ENCODE data around the gene CAMK2B.

GRCh38 chr7:44307905-44308595, 17.3 kb downstream of the CAMK2B start:
- TF ChIP-seq CTCF (IDR thresholded peaks at IDR 0.05) (no peak), POLR2A (IDR thresholded peaks at IDR 0.05) (no peak)

Data from esophagus squamous epithelium (tissue), 4 donors.